ENCODE data around the gene MADD.

The MADD gene

DNA sequence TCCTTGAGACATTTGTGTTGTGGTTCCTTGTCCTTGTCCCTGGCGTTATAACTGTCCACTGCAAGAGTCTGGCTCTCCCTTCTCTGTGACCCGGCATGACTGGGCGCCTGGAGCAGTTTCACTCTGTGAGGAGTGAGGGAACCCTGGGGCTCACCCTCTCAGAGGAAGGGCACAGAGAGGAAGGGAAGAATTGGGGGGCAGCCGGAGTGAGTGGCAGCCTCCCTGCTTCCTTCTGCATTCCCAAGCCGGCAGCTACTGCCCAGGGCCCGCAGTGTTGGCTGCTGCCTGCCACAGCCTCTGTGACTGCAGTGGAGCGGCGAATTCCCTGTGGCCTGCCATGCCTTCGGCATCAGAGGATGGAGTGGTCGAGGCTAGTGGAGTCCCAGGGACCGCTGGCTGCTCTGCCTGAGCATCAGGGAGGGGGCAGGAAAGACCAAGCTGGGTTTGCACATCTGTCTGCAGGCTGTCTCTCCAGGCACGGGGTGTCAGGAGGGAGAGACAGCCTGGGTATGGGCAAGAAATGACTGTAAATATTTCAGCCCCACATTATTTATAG is 59.6 kb downstream of the MADD start:
- TF ChIP-seq, protein P1, sequence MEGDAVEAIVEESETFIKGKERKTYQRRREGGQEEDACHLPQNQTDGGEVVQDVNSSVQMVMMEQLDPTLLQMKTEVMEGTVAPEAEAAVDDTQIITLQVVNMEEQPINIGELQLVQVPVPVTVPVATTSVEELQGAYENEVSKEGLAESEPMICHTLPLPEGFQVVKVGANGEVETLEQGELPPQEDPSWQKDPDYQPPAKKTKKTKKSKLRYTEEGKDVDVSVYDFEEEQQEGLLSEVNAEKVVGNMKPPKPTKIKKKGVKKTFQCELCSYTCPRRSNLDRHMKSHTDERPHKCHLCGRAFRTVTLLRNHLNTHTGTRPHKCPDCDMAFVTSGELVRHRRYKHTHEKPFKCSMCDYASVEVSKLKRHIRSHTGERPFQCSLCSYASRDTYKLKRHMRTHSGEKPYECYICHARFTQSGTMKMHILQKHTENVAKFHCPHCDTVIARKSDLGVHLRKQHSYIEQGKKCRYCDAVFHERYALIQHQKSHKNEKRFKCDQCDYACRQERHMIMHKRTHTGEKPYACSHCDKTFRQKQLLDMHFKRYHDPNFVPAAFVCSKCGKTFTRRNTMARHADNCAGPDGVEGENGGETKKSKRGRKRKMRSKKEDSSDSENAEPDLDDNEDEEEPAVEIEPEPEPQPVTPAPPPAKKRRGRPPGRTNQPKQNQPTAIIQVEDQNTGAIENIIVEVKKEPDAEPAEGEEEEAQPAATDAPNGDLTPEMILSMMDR (conservative IDR thresholded peaks at IDR 0.05; ENCODE audit: control insufficient read depth, insufficient read depth, low read depth, low read length): no peak
- no peak overlapping the region for H3K4me3 ChIP-seq (ENCODE audit: control insufficient read depth, low read depth, low read length)
- no peak for DNase-seq (ENCODE audit: low read depth)

DNA sequence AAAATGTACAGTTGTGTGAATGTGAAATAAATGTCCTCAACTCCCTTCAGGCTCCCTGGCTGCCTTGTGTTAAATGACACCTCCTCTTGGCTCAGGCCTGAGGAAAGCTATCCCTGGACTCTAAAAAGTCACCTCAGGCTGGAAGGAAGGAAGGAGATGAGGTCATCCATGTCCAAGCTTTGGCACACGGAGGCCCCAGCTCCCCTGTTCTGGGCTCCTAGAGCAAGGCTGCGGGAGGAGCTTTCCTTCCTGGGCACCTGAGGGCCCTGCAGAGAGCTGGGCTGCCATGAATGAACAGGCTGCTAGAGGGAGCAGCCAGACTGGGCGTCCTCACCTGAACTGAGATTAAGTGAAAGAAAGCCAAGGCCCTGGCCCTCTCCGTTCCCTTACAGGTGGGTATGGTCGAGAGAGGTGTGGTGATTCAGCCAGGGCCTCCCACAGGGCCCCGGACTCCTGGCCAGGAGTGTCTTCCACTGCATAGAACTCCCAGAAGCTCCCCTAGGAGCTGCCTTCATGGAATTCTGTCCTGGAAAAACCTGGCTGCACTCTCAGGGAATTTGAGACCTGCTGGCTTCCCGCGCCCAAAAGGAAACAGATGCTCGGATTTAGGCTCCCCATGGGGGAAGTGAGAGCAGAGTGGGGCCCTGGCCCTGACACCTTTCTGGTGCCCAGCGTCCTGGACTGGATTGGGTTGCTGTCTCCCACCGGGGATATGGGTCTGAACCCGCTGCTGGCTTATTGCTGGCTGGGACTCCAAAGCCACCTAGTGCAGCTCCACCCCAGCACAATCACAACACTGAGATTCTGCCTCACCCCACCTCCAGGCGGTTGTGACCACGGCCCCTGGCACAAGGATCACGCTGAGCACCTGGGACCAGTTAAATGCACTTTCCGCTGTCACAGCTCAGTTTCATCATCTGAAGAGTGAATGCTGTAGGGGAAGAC is 60.3 kb downstream of the MADD start:
- DNase-seq (ENCODE audit: low read depth): no peak
- no peak overlapping the region for H3K4me3 ChIP-seq (ENCODE audit: control insufficient read depth, low read depth, low read length)
- TF ChIP-seq, protein P1 (conservative IDR thresholded peaks at IDR 0.05; ENCODE audit: control insufficient read depth, insufficient read depth, low read depth, low read length): no peak

DNA sequence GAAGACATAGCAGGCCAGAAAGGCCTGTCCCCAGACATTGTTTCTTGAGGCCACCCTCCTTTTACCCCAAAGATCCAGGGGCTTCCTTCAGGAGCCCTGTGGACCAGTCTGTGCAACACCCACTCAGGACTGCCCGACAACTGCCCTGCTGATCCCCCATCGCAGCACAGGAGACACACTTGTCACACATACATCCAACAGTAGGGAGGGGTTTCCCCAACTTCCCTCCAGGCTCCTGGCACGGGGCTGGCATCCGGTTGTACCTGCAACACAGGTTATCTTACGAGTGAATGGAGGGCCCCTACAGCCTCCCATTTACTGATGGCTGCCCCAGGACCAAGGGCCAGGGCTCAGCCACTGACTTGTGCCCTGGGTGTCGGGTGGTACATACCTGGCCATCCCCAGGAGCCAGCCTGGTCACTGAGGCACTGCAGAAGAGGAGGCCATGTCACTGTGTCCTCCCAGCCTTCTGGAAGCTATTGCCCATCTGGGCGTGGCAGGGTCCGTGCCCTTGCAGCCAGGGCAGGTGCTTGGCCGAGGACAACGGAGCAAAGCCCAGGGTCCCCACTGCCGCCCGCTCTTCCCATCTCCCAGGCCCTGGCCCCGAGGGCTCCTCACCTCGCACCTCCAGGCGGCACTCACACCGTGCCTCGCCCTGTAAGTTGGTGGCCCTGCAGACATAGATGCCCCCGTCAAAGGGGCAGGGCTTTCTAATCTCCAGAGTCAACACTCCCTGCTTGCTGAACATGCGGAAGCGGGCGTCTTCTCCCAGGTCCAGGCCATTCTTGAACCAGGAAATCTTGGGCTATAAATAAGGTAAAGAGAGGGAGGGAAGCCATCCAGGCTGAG is 61.7 kb downstream of the MADD start:
- TF ChIP-seq, protein P1 (conservative IDR thresholded peaks at IDR 0.05; ENCODE audit: control insufficient read depth, insufficient read depth, low read depth, low read length): no peak
- no peak for DNase-seq (ENCODE audit: low read depth)
- H3K4me3 ChIP-seq (ENCODE audit: control insufficient read depth, low read depth, low read length): no peak overlapping the region

DNA sequence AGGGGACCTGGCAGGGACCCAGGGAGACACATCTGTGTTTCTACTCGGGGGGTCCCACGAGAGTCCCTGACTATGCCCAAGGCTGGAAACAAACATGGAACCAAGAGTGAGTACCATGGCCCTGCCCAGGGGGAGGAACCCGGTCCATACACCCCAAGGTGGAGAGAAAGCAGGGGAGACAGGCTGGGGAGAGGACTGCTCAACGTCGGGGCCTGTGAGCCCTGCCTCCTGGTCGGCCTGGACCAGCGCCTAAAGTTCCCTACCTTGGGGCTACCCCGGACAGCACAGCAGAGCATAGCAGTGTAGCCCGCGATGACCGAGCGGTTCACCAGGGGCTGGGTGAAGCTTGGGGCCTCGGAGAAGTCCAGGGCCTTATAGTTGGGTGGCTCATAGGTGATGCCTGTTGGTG is 62.4 kb downstream of the MADD start:
- DNase-seq (ENCODE audit: low read depth): no peak
- no peak overlapping the region for H3K4me3 ChIP-seq (ENCODE audit: control insufficient read depth, low read depth, low read length)
- TF ChIP-seq, protein P1 (conservative IDR thresholded peaks at IDR 0.05; ENCODE audit: control insufficient read depth, insufficient read depth, low read depth, low read length): no peak

DNA sequence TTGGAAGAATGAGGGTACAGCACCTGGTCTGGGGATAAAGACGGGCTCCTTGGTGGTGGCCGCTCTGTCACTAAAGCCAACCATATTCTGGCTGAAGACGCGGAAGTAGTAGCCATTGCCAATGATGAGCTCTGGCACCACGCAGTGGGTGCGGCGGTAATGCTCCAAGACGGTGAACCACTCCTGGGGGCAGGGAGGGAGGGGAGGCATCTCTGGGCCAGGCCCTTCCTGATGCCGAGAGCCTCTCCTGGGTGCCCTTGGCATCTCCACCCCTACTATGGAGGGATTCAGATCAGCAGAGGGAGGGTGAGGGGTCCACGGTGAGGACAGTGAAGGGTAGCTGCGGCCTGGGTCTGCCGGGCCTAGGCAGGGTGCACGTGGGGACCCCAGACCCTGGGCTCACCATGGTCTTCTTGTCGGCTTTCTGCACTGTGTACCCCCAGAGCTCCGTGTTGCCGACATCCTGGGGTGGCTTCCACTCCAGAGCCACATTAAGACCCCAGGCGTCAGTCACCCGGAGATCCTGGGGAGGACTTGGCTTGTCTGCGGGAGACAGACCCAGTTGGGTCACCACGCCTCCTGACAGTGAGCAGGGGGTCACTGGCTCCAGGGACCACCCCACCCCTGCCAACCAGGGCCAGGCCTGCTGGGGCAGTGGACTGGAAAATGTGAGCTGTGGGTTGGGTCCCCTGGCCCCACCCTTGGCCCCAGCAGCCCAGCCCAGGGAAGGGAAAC is 63.0 kb downstream of the MADD start:
- H3K4me3 ChIP-seq (ENCODE audit: control insufficient read depth, low read depth, low read length): no peak overlapping the region
- TF ChIP-seq, protein P1 (conservative IDR thresholded peaks at IDR 0.05; ENCODE audit: control insufficient read depth, insufficient read depth, low read depth, low read length): no peak
- no peak for DNase-seq (ENCODE audit: low read depth)

DNA sequence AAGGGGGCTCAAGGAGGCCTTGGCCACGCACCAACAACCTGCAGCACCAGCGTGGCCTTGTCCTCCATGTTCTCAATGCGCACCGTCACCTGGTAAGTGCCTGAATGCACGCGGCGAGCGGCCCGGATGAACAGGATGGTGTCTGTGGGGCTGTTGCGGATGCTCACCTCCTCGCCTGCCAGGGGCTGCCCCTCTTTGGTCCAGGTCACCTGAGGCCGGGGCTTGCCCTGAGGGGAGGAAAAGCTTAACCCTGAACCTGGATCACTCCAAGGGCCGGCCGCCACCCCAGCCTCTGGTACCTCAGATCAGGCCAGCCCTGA is 63.6 kb downstream of the MADD start:
- DNase-seq (ENCODE audit: low read depth): no peak
- no peak overlapping the region for H3K4me3 ChIP-seq (ENCODE audit: control insufficient read depth, low read depth, low read length)
- TF ChIP-seq, protein P1 (conservative IDR thresholded peaks at IDR 0.05; ENCODE audit: control insufficient read depth, insufficient read depth, low read depth, low read length): no peak
